Measurements from ENCODE around the gene MYH4. TPM values are rescaled to one million over a fixed set of nuclear protein-coding genes. Genes with fewer than 3 reads are reported as not detected.

The MYH4 gene
- total and polyA plus RNA-seq, 9 of the 15 experiments (the other 6 are each of a cell fraction or from before 2014, with no cell fraction given) = not detected

GRCh38 chr17:10421900-10422542 is 47.3 kb downstream of the MYH4 start, which contains the start of gene MYH8 (continued):
- TF ChIP-seq E2F4 (CRISPR knock-in tag; IDR thresholded peaks at IDR 0.05; ENCODE audit: low read depth) (no peak), MEF2D (tag; conservative IDR thresholded peaks at IDR 0.05; ENCODE audit: low read depth) (no peak), GTF2E2 (tag; IDR thresholded peaks at IDR 0.05) (no peak)
- TF ChIP-seq, protein P1, sequence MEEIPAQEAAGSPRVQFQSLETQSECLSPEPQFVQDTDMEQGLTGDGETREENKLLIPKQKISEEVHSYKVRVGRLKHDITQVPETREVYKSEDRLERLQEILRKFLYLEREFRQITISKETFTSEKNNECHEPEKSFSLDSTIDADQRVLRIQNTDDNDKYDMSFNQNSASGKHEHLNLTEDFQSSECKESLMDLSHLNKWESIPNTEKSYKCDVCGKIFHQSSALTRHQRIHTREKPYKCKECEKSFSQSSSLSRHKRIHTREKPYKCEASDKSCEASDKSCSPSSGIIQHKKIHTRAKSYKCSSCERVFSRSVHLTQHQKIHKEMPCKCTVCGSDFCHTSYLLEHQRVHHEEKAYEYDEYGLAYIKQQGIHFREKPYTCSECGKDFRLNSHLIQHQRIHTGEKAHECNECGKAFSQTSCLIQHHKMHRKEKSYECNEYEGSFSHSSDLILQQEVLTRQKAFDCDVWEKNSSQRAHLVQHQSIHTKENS (CRISPR knock-in tag; IDR thresholded peaks at IDR 0.05) = no peak

DNA sequence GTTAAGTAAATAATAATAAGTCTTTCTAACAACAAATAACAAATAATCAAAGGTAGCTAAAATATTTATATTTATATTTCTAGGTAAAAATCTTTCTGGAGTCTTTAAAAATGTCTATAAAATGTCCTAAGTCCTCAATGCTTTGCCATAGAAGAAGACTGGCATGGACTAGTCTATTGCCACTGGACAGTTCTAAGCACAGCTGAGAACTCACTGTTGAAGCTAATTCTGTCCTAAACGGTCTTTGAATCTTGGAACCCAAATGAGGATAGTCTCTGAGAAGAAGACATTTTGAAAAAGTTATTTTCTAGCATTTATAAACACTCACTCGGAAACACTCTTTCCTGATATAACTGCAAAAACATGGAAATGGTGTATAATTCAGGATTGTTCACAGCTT is 48.1 kb downstream of the MYH4 start:
- no peaks in the 10 kb centered on the region for H3K9me1 ChIP-seq (ENCODE audit: control insufficient read depth, insufficient read depth, low read length)
- H3K4me3 ChIP-seq = no peak overlapping the region
- FAIRE-seq (no peak), DNase-seq (ENCODE audit: extremely low read depth in 1 of 4, low spot score in 3 of 4) (no peak), ATAC-seq (no peak)
- no peak overlapping the region for H3K9ac ChIP-seq (ENCODE audit: insufficient read depth in 1 of 2, low read depth in 2 of 2, low read length in 2 of 2)
- ChIA-PET CTCF (ENCODE audit: low intra/inter-chr PET ratio) (no interaction called here), POLR2A (no interaction called here)
- H3K4me2 ChIP-seq (ENCODE audit: insufficient read depth, low read length) = no peak overlapping the region
- H2AFZ ChIP-seq (ENCODE audit: low read depth, low read length) = no peak overlapping the region
- in situ Hi-C loops (cut with MboI) = no loop called here
- no peaks in the 10 kb centered on the region for H3K4me1 ChIP-seq (replicated peaks in 1 of 2; ENCODE audit: control insufficient read depth in 2 of 2, insufficient read depth in 2 of 2, low read length in 2 of 2)
- BruUV-seq (replicated peaks) = no TSS peak
- no peak overlapping the region for H3K27ac ChIP-seq (ENCODE audit: extremely low read depth, low read depth, low read length)
- 0% methylated on average over 2 of the region's 2 CpGs for WGBS (ENCODE audit: insufficient coverage, low coverage, missing lambda C conversion rate)
- no peaks in the 10 kb centered on the region for H3K9me3 ChIP-seq (replicated peaks; ENCODE audit: control insufficient read depth, insufficient read depth, low read depth, low read length)
- no peaks in the 10 kb centered on the region for H3K27me3 ChIP-seq (ENCODE audit: control insufficient read depth in 2 of 2, insufficient read depth in 2 of 2, low read length in 2 of 2)
- no peaks in the 10 kb centered on the region for H4K20me1 ChIP-seq (replicated peaks; ENCODE audit: control insufficient read depth, insufficient read depth, low read length)
- no peaks in the 10 kb centered on the region for H3K79me2 ChIP-seq (ENCODE audit: control insufficient read depth, insufficient read depth, low read length)
- intact Hi-C loops (cut with micrococcal nuclease) = no loop called here
- H3K36me3 ChIP-seq (ENCODE audit: control insufficient read depth, insufficient read depth, low read length) = no peaks in the 10 kb centered on the region
- TF ChIP-seq ASH1L (IDR thresholded peaks at IDR 0.05; ENCODE audit: borderline replicate concordance, low read depth, partially characterized antibody) (no peak), ZNF589 (CRISPR knock-in tag; IDR thresholded peaks at IDR 0.05; ENCODE audit: low read depth) (no peak), TARDBP (IDR thresholded peaks at IDR 0.05) (no peak), PATZ1 (CRISPR knock-in tag; IDR thresholded peaks at IDR 0.05; ENCODE audit: borderline replicate concordance) (no peak), DIDO1 (tag; IDR thresholded peaks at IDR 0.05; ENCODE audit: low read depth) (no peak), SRSF1 (IDR thresholded peaks at IDR 0.05; ENCODE audit: low read depth, low read length) (no peak), ZNF311 (CRISPR knock-in tag; IDR thresholded peaks at IDR 0.05) (no peak), MAFF (IDR thresholded peaks at IDR 0.05; ENCODE audit: low read length) (no peak), CBFA2T3 (IDR thresholded peaks at IDR 0.05) (no peak), MEF2D (tag; conservative IDR thresholded peaks at IDR 0.05; ENCODE audit: low read depth) (no peak), ZNF146 (CRISPR knock-in tag; IDR thresholded peaks at IDR 0.05; ENCODE audit: unreplicated experiment) (no peak), TAF15 (IDR thresholded peaks at IDR 0.05; ENCODE audit: low read depth, low read length) (no peak), GABPB2 (CRISPR knock-in tag; conservative IDR thresholded peaks at IDR 0.05) (no peak)
